A549 treated with Hydrocortisone at 1 μM for 4 hours (cell line): Measurements from ENCODE around the gene PLEK2. TPM values are rescaled to one million over a fixed set of nuclear protein-coding genes. Genes with fewer than 3 reads are reported as not detected.

ENCODE experiments used
- total RNA-seq: library from RNA; stranded (reverse); fragments of 200-300 nt; extraction: Qiagen RNA extraction; gene quantifications from 5 replicates; pipeline ENCODE4 v1.2.3, GENCODE V29; 2022

PLEK2 gene
- total RNA-seq = 16.6 to 20.6 TPM (median 19.6 TPM) in 5 replicates

GRCh38 chr14:67411820-67412421, at the start of gene PLEK2:
Gene PLEK2 (minus strand): TSS chr14:67412165. CDS start chr14:67412059, 106 bp downstream.

GRCh38 chr14:67359775-67360469, 52.0 kb downstream of the PLEK2 start, which contains the start of the genes ATP6V1D and EIF2S1:
Gene ATP6V1D (minus strand): TSS chr14:67359804. CDS start chr14:67359698, 106 bp downstream.
Gene EIF2S1 (plus strand): TSS chr14:67360328. CDS start chr14:67364768, 4,440 bp downstream.

Other genes with a start within 250 kb of the PLEK2 start
- gene GARIN2, start 222.7 kb downstream of the PLEK2 start, total RNA-seq = 0.07 to 0.14 TPM in 2 of 5 replicates, not detected in the others
- gene PALS1, start 170.7 kb downstream of the PLEK2 start, total RNA-seq = 13.0 to 19.6 TPM (median 15.2 TPM) in 5 replicates
- gene ATP6V1D, start 52.4 kb downstream of the PLEK2 start, total RNA-seq = 68.5 to 107 TPM (median 71.9 TPM) in 5 replicates
- 226 to 344 TPM (median 239 TPM) in 5 replicates for gene EIF2S1, start 51.8 kb downstream of the PLEK2 start, total RNA-seq
- gene TMEM229B, start 76.6 kb upstream of the PLEK2 start, total RNA-seq = 0.13 to 0.40 TPM (median 0.17 TPM) in 5 replicates
- 3.0 to 3.5 TPM (median 3.2 TPM) in 5 replicates for gene PLEKHH1, start 121.1 kb upstream of the PLEK2 start, total RNA-seq
- 18.3 to 20.6 TPM (median 19.3 TPM) in 5 replicates for gene PIGH, start 188.1 kb upstream of the PLEK2 start, total RNA-seq
- 1.5 to 2.0 TPM (median 1.9 TPM) in 5 replicates for gene ARG2, start 207.8 kb upstream of the PLEK2 start, total RNA-seq